OCI-LY3 (cell line): ENCODE results near the gene TXNL1.

Source experiments
- H2AFZ ChIP-seq: fragments of 200-600, 300-600 bp; shearing (Covaris generic); 2 replicates; pipeline ENCODE4 v1.6.0; 2014; ENCODE audit warnings: antibody characterized with exemption, low read depth, low read length
- H3K27ac ChIP-seq: fragments of 200-600, 300-600 bp; sonication (generic); 2 replicates; pipeline ENCODE4 v1.5.1; 2014; ENCODE audit warnings: mild to moderate bottlenecking, low read length, moderate library complexity, mixed read lengths
- H3K27me3 ChIP-seq: fragments of 200-600, 300-600 bp; sonication (generic); 2 replicates; pipeline ENCODE4 v1.6.1; 2014; ENCODE audit warnings: low read depth, low read length, mixed read lengths
- H3K36me3 ChIP-seq: fragments of 200-600, 300-600 bp; sonication (generic); replicated peaks from 2 replicates; pipeline ENCODE3; 2014; ENCODE audit warnings: low read depth, low read length, mixed read lengths
- H3K4me1 ChIP-seq: fragments of 300-600, 200-600 bp; sonication (generic); 2 replicates; pipeline ENCODE4 v1.6.1; 2014; ENCODE audit warnings: low read length, mixed read lengths
- H3K4me2 ChIP-seq: fragments of 200-600, 300-600 bp; sonication (generic); 2 replicates; pipeline ENCODE4 v1.6.1; 2014; ENCODE audit warnings: low read length, mixed read lengths
- H3K4me3 ChIP-seq: fragments of 300-600, 200-600 bp; sonication (generic); 2 replicates; pipeline ENCODE4 v1.5.1; 2014; ENCODE audit warnings: antibody characterized with exemption, mild to moderate bottlenecking, low read length, moderate library complexity
- H3K79me2 ChIP-seq: fragments of 300-600, 200-600 bp; shearing (Covaris generic); 2 replicates; pipeline ENCODE4 v1.6.1; 2014; ENCODE audit warnings: mild to moderate bottlenecking, low read length, mixed read lengths
- H3K9ac ChIP-seq: fragments of 300-600, 200-600 bp; shearing (Covaris generic); 2 replicates; pipeline ENCODE4 v1.6.0; 2014; ENCODE audit warnings: mild to moderate bottlenecking, low read length, moderate library complexity
- H3K9me3 ChIP-seq: fragments of 200-600, 300-600 bp; shearing (Covaris generic); 2 replicates; pipeline ENCODE4 v1.6.1; 2014; ENCODE audit warnings: low read length, mixed read lengths; ENCODE audit not compliant: insufficient read depth
- H4K20me1 ChIP-seq: fragments of 200-600, 300-600 bp; sonication (generic); 2 replicates; pipeline ENCODE4 v1.6.1; 2016; ENCODE audit warnings: low read length, mixed read lengths; ENCODE audit not compliant: insufficient read depth
- CTCF ChIP-seq: fragments of 200-600, 300-600 bp; sonication (generic); IDR thresholded peaks from 2 replicates; pipeline ENCODE4 v1.5.1; 2014; ENCODE audit warnings: antibody characterized with exemption, low read length, low read depth
- EZH2phosphoT487 ChIP-seq: fragments of 200-600 bp; shearing (Covaris generic); IDR thresholded peaks from 2 replicates; pipeline ENCODE4 v1.6.1; 2018; ENCODE audit warnings: antibody characterized with exemption, mixed run types, low read depth

Gene TXNL1

GRCh38 chr18:56639104-56639381, 651 bp upstream of the TXNL1 start:
- Histone ChIP-seq H3K9ac (peak overlapping the region; percentile 89), H3K27ac (peak overlapping the region; percentile 89), H3K79me2 (peaks cover 47% of the 10 kb centered on the region), H3K4me2 (peak overlapping the region; percentile 88), H3K4me1 (peaks cover 19% of the 10 kb centered on the region), H2AFZ (peak overlapping the region; percentile 85), H3K27me3 (no peaks in the 10 kb centered on the region), H3K4me3 (peak overlapping the region; percentile 81), H3K36me3 (peaks cover 18% of the 10 kb centered on the region), H4K20me1 (peaks cover 38% of the 10 kb centered on the region), H3K9me3 (no peaks in the 10 kb centered on the region)
- no peak for TF ChIP-seq EZH2phosphoT487
- no peak for TF ChIP-seq CTCF

- H2AFZ ChIP-seq = peak overlapping the region; percentile 44; the same call in 1 of the 2 replicates
- peak overlapping the region; percentile 79 for H3K9ac ChIP-seq
- peaks cover 59% of the 10 kb centered on the region for H3K79me2 ChIP-seq
- peaks cover 19% of the 10 kb centered on the region for H3K4me1 ChIP-seq
- peak overlapping the region; percentile 65 for H3K27ac ChIP-seq
- peaks cover 23% of the 10 kb centered on the region for H3K36me3 ChIP-seq
- peaks cover 42% of the 10 kb centered on the region for H4K20me1 ChIP-seq
- H3K4me3 ChIP-seq = peak overlapping the region; percentile 83
- TF ChIP-seq EZH2phosphoT487 (no peak), CTCF (no peak)
- no peaks in the 10 kb centered on the region for H3K27me3 ChIP-seq
- H3K9me3 ChIP-seq = no peaks in the 10 kb centered on the region
- H3K4me2 ChIP-seq = peak overlapping the region; percentile 83
Measured at GRCh38 chr18:56637711-56638231, 621 bp downstream of the TXNL1 start.

GRCh38 chr18:56637176-56637575, 1.2 kb downstream of the TXNL1 start:
- peak overlapping the region; percentile 79 for H3K9ac ChIP-seq
- H3K4me3 ChIP-seq = peak overlapping the region; percentile 83
- peak overlapping the region; percentile 65 for H3K27ac ChIP-seq
- peaks cover 65% of the 10 kb centered on the region for H3K79me2 ChIP-seq
- H3K4me1 ChIP-seq = peaks cover 19% of the 10 kb centered on the region
- H4K20me1 ChIP-seq = peaks cover 48% of the 10 kb centered on the region
- H3K27me3 ChIP-seq = no peaks in the 10 kb centered on the region
- peak overlapping the region; percentile 83 for H3K4me2 ChIP-seq
- peaks cover 29% of the 10 kb centered on the region for H3K36me3 ChIP-seq
- H3K9me3 ChIP-seq = no peaks in the 10 kb centered on the region
- no peak overlapping the region for H2AFZ ChIP-seq
- TF ChIP-seq CTCF (no peak), EZH2phosphoT487 (no peak)

- Histone ChIP-seq H3K4me1 (peaks cover 19% of the 10 kb centered on the region), H2AFZ (no peak overlapping the region), H3K4me2 (no peak overlapping the region), H3K9ac (no peak overlapping the region), H3K9me3 (no peaks in the 10 kb centered on the region), H3K79me2 (peaks cover 87% of the 10 kb centered on the region), H3K27ac (no peak overlapping the region), H3K4me3 (no peak overlapping the region), H4K20me1 (peaks cover 70% of the 10 kb centered on the region), H3K27me3 (no peaks in the 10 kb centered on the region), H3K36me3 (peaks cover 43% of the 10 kb centered on the region)
- TF ChIP-seq CTCF = no peak
- no peak for TF ChIP-seq EZH2phosphoT487
Measured at GRCh38 chr18:56635007-56635406, 3.4 kb downstream of the TXNL1 start.
